HTR-8/SVneo (cell line): ENCODE results near the gene TMEM40.
"Not testable (repeated sequence)": the region's sequence is repeated elsewhere in the genome, so short reads cannot be mapped to it uniquely, and the experiment has no call there.

ENCODE experiments used
- DNase-seq: peaks from one replicate; pipeline ENCODE4 v3.0.0; 2011; ENCODE audit warnings: low spot score, mixed read lengths; ENCODE audit not compliant: insufficient read length
- FAIRE-seq: peaks from 2 replicates; lab custom pipeline; 2011; peaks lifted over from hg19 to GRCh38; lab: Jason Lieb, UNC

TMEM40 gene

DNA sequence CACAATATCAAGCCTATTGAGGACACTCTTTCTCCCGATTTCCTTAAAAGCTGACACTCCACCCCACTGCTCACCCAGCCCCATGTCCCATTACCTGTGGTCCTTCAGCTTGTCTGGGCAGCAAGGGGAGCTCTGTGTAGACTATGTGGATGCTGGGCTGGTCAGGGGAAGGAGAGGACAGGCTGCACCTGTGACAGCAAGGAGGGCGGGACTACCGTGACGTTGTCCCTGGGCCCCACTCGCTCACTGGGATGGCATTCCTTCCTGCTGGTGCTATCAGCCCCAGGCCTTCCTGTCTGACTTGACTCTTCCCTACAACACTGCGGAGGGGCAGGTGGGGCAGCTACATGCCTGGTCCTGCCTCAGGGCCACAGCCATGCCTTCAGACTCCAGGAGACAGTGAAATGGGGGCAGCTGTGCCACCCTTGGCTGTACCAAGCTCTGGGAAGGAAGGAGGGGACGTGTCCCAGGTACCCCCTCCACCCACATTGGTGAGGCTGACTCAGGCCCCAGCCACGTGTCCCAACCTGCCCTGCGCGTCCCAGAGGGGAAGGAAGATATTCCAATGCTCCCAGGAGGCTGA lies at the start of gene TMEM40:
TMEM40 (minus strand) TSS at position 163 of the 583 bp plus-strand sequence. CDS start 9,427 bp downstream, outside the sequence.
- FAIRE-seq (peak; percentile 97), DNase-seq (peak; percentile 91)

- DNase-seq (no peak), FAIRE-seq (no peak)
Observed at GRCh38 chr3:12808587-12808986, 49.5 kb upstream of the TMEM40 start.

DNA sequence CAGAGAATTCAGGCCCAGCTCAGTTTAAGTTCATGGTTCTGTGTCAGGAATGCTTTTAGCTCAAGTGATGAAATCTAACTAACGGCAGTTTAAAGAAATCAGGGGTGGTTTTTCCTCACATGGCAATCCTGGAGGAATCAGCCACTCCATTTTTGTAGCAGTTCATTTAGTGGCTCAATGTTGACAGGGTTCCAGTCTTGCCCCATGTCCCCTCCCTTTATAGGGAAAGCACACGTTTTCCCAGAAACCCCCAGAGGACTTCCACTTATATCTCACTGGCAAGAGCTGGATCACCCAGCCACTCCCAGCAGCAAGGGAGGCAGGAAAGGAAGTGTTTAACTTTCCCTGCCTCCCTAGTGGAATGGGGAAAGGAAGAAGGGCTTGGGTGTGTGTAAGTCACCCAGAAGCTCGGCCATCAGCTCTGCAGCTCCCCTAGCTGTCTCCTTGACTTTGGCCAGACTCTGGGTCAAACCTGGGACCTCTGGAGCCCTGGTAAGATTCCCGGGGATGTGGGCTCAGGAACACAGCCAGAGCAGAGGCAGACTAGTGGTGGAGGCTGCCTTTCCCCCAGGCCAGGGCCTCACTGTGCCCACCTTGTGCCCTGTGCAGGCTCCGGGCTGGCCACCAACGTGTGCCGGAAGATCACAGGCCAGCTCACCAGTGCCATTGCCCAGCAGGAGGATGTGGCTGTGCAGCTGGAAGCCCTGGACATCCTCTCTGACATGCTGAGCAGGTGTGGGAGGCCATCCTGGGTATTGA lies 48.7 kb upstream of the TMEM40 start:
- DNase-seq: no peak
- no peak for FAIRE-seq

- FAIRE-seq: no peak
- no peak for DNase-seq
Observed at GRCh38 chr3:12807066-12807465, 48.0 kb upstream of the TMEM40 start.

GRCh38 chr3:12803371-12803770 lies 44.3 kb upstream of the TMEM40 start:
- no peak for FAIRE-seq
- DNase-seq: no peak

DNA sequence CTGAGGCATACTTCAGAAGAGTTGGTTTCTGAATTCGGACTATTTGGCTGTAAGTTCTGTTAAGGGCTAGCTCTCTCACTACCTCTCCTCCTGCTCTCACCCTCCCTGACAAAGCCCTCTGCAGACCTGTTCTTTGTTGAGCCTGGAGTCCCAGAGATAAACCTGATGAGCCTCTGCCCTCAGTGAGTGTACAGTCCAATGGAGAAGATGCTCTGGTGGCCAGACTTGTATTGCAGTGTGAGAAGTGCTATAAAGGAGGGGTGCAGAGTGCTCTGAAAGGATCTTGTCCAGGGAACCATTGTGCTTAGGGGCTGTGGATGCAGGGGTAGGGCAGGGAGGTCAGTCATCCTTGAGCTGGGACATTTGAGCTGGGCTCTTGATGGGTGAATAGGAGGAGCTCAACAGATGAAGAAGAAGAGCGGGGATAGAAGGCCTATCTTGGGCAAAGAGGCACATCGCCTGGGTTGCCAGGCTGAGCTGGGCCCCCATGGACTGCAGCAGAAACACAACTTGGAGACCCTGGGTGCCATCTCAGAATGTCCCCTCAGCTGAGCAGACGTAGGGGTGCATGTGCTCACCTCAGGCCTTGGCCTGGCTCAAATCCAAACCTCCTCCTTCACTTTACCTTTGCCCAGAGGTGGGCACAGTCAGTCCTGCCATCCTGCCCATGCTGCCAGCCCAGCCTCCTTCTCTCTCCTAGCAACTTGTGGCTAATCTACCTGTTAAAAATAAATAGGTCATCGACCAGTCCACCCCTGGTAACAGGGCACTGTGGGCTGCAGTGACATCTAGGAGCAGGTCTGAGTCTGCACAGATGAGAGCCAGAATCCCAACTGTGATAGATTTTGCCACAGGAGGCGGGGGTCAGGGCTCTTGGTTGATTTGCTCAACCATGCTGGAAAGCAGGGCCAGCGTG lies 40.7 kb upstream of the TMEM40 start:
- no peak for FAIRE-seq

GRCh38 chr3:12798559-12799179 lies 39.6 kb upstream of the TMEM40 start:
- FAIRE-seq (no peak), DNase-seq (no peak)

More for the DNA sequence above, 40.7 kb upstream of the TMEM40 start:
- no peak for DNase-seq

DNA sequence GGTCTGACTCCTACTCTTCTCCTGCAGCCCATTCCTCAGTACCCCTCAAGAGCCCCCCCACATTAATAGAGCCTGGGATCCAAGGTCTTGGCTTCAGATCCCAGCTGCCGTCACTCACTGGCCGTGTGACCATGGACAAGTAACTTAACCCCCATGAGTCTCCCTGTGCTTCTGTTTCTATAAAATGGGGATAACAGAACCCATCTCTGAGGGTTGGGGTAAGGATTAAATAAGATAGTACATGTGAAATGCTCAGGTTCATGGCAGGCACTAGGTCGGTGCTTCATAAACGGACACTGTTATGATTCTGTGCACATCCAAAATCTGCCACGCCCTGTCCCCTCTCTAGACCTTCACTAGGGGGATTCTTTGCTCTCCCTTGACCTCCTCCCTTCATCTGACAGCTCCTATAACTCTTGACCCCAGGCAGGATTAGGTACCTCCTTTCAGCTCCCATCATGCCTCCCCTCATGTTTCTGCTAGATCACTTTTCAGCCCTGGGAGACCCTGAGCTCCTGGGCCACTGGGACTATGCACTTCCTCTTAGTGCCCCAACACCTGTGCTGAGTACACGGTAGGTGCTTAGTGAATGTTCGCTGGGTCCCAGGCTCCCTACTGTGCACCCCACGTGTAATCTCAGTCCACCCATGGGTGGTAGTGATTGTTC lies 39.0 kb upstream of the TMEM40 start:
- FAIRE-seq: no peak
- DNase-seq: no peak

GRCh38 chr3:12797124-12797891 lies 38.2 kb upstream of the TMEM40 start:
- FAIRE-seq: no peak

GRCh38 chr3:12796171-12797123 lies 37.4 kb upstream of the TMEM40 start, which contains the start of gene CAND2:
CAND2 (plus strand) TSS chr3:12796680; CDS start chr3:12796721, 41 bp downstream.
- DNase-seq (no peak), FAIRE-seq (no peak)

More at GRCh38 chr3:12797124-12797891, 38.2 kb upstream of the TMEM40 start:
- DNase-seq: no peak

GRCh38 chr3:12793701-12794100 lies 34.6 kb upstream of the TMEM40 start:
- DNase-seq (no peak), FAIRE-seq (no peak)

GRCh38 chr3:12791430-12791829 lies 32.4 kb upstream of the TMEM40 start:
- no peak for FAIRE-seq
- no peak for DNase-seq

GRCh38 chr3:12787967-12788690 lies 29.1 kb upstream of the TMEM40 start:
- not testable (repeated sequence) for DNase-seq, FAIRE-seq

GRCh38 chr3:12787346-12787745 lies 28.3 kb upstream of the TMEM40 start:
- DNase-seq: not testable (repeated sequence)
- peak; percentile 49 for FAIRE-seq

GRCh38 chr3:12785096-12785495 lies 26.0 kb upstream of the TMEM40 start:
- no peak for FAIRE-seq
- no peak for DNase-seq

- no peak for FAIRE-seq
- no peak for DNase-seq
Observed at GRCh38 chr3:12782172-12782815, 23.2 kb upstream of the TMEM40 start.

GRCh38 chr3:12780751-12781150 lies 21.7 kb upstream of the TMEM40 start:
- no peak for FAIRE-seq
- DNase-seq: no peak
